ENCODE measurements around the gene FAM114A2. TPM values are rescaled to one million over a fixed set of nuclear protein-coding genes. Genes with fewer than 3 reads are reported as not detected.

Gene FAM114A2
- total and polyA plus RNA-seq, 4 donors: 5.4 to 18.3 (median 11.6) TPM

GRCh38 chr5:154047324-154047723, 8.6 kb upstream of the FAM114A2 start:
- Histone ChIP-seq H3K4me3 (ENCODE audit: low read depth in 1 of 3, low read length in 3 of 3) (no peak overlapping the region), H3K9ac (ENCODE audit: low read depth in 1 of 2, low read length in 2 of 2) (no peak overlapping the region), H3K27ac (ENCODE audit: low read depth in 1 of 2, low read length in 2 of 2) (no peak overlapping the region), H3K36me3 (ENCODE audit: control insufficient read depth in 4 of 4, insufficient read depth in 3 of 4, low read depth in 1 of 4, low read length in 3 of 4) (peaks cover 0 to 2% (median 0%) of the 10 kb centered on the region in 4 donors), H3K9me3 (ENCODE audit: control insufficient read depth in 4 of 4, low read length in 3 of 4) (no peaks in the 10 kb centered on the region), H3K4me1 (ENCODE audit: control insufficient read depth in 4 of 4, insufficient read depth in 4 of 4, low read length in 3 of 4) (no peaks in the 10 kb centered on the region), H3K27me3 (ENCODE audit: control insufficient read depth in 4 of 4, insufficient read depth in 4 of 4, low read length in 3 of 4) (no peaks in the 10 kb centered on the region)
- WGBS: 86% methylated on average over 3 of the region's 3 CpGs
- TF ChIP-seq NR2F2 (IDR thresholded peaks at IDR 0.05): no peak
- DNase-seq (ENCODE audit: low spot score): no peak

- no peaks in the 10 kb centered on the region for H3K4me1 ChIP-seq (ENCODE audit: control insufficient read depth in 4 of 4, insufficient read depth in 4 of 4, low read length in 3 of 4)
- TF ChIP-seq HNF4A (conservative IDR thresholded peaks at IDR 0.05): no peak
- TF ChIP-seq EGR1 (IDR thresholded peaks at IDR 0.05; ENCODE audit: low read depth in 2 of 2): no peak
- TF ChIP-seq ATF3 (IDR thresholded peaks at IDR 0.05): no peak
- no peak for TF ChIP-seq GABPA (IDR thresholded peaks at IDR 0.05 in 1 of 2, conservative IDR thresholded peaks at IDR 0.05 in 1 of 2)
- no peak for TF ChIP-seq RAD21 (IDR thresholded peaks at IDR 0.05)
- TF ChIP-seq ZBTB33 (IDR thresholded peaks at IDR 0.05): no peak
- TF ChIP-seq FOXA2 (IDR thresholded peaks at IDR 0.05): no peak
- no peak for TF ChIP-seq TAF1 (conservative IDR thresholded peaks at IDR 0.05)
- TF ChIP-seq HNF4G (IDR thresholded peaks at IDR 0.05): no peak
- TF ChIP-seq FOXA1 (IDR thresholded peaks at IDR 0.05): no peak
- no peak for TF ChIP-seq SP1 (IDR thresholded peaks at IDR 0.05)
- TF ChIP-seq MAX (IDR thresholded peaks at IDR 0.05): no peak
- TF ChIP-seq RXRA (IDR thresholded peaks at IDR 0.05): no peak
- TF ChIP-seq REST (IDR thresholded peaks at IDR 0.05): no peak
- TF ChIP-seq JUND (IDR thresholded peaks at IDR 0.05): no peak
- 86% methylated on average over 7 of the region's 7 CpGs for WGBS
- DNase-seq (ENCODE audit: low spot score): no peak
- H3K9me3 ChIP-seq (ENCODE audit: control insufficient read depth in 4 of 4, low read length in 3 of 4): no peaks in the 10 kb centered on the region
- no peak overlapping the region for H3K9ac ChIP-seq (ENCODE audit: low read depth in 1 of 2, low read length in 2 of 2)
- H3K27me3 ChIP-seq (ENCODE audit: control insufficient read depth in 4 of 4, insufficient read depth in 4 of 4, low read length in 3 of 4): no peaks in the 10 kb centered on the region
- H3K27ac ChIP-seq (ENCODE audit: low read depth in 1 of 2, low read length in 2 of 2): no peak overlapping the region
- no peaks in the 10 kb centered on the region for H3K36me3 ChIP-seq (ENCODE audit: control insufficient read depth in 4 of 4, insufficient read depth in 3 of 4, low read depth in 1 of 4, low read length in 3 of 4)
- no peak overlapping the region for H3K4me3 ChIP-seq (ENCODE audit: low read depth in 1 of 3, low read length in 3 of 3)
Measured at GRCh38 chr5:154046486-154046885, 7.8 kb upstream of the FAM114A2 start.

Data from liver (tissue), 9 donors.